ENCODE measurements around the gene PAX2.

- TF ChIP-seq CTCF (IDR thresholded peaks at IDR 0.05; ENCODE audit: control extremely low read depth in 1 of 3, insufficient read depth in 1 of 3, low read depth in 1 of 3, low read length in 3 of 3) (no peak), POU5F1 (IDR thresholded peaks at IDR 0.05; ENCODE audit: low read depth, low read length) (no peak), CHD2 (IDR thresholded peaks at IDR 0.05; ENCODE audit: low read length) (no peak), BACH1 (IDR thresholded peaks at IDR 0.05; ENCODE audit: low read length) (no peak), EP300 (IDR thresholded peaks at IDR 0.05; ENCODE audit: borderline replicate concordance in 1 of 2, low read depth in 2 of 2, low read length in 2 of 2) (no peak), SIX5 (IDR thresholded peaks at IDR 0.05; ENCODE audit: low read depth, low read length) (no peak), TAF1 (IDR thresholded peaks at IDR 0.05; ENCODE audit: low read depth, low read length) (no peak), NRF1 (IDR thresholded peaks at IDR 0.05; ENCODE audit: low read depth, low read length) (no peak), TBP (IDR thresholded peaks at IDR 0.05; ENCODE audit: low read depth, low read length) (no peak), EZH2 (IDR thresholded peaks at IDR 0.05; ENCODE audit: low read depth, low read length, severe bottlenecking) (no peak)
Measured at GRCh38 chr10:100767422-100767775, 22.0 kb downstream of the PAX2 start.

All from H1 (cell line).